Dedifferentiated amniotic fluid mesenchymal stem cell (primary cell): ENCODE measurements around the gene IL1RAPL1.

ENCODE experiments used
- DNase-seq: peaks from one replicate; pipeline ENCODE4 v3.0.0-alpha.2; 2016; ENCODE audit errors: extremely low spot score

Gene IL1RAPL1

DNA sequence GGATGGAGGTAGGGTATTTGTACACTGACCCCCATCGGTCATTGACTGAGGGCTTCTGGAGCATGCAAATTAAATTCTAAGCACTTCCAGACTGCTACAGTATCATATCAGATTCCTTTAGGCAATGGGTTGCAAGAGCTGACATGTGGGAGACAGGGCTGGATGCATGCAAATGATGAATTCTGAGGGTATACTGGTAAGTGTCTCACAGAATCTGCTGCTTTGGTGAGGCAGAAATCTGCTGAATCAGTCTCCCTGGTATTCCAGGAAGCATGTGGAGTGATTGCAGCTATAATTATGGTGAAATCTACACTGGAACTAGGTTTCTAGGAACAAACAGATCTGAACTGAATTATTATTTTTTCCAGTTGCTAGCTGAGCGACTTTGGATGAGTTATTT is 943.3 kb downstream of the IL1RAPL1 start:
- peak; percentile 60 for DNase-seq

DNA sequence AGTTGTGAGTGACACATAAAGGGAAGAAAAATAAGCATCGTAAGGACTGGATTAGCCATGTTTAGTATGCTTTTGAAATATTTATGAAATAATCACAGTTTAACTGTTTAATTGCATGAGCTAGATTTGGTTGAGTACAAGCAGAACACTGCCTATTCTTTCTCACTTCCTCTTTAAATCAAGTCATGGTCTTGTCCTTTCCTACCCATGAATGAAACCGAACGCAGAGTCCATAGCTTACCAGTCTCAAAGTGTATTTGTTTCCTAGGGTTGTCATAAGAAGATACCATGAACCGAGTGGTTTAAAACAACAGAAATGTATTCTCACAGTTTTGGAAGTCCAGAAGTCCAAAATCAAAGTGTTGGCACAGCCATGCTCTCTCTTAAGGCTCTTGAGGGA is 944.1 kb downstream of the IL1RAPL1 start:
- no peak for DNase-seq

DNA sequence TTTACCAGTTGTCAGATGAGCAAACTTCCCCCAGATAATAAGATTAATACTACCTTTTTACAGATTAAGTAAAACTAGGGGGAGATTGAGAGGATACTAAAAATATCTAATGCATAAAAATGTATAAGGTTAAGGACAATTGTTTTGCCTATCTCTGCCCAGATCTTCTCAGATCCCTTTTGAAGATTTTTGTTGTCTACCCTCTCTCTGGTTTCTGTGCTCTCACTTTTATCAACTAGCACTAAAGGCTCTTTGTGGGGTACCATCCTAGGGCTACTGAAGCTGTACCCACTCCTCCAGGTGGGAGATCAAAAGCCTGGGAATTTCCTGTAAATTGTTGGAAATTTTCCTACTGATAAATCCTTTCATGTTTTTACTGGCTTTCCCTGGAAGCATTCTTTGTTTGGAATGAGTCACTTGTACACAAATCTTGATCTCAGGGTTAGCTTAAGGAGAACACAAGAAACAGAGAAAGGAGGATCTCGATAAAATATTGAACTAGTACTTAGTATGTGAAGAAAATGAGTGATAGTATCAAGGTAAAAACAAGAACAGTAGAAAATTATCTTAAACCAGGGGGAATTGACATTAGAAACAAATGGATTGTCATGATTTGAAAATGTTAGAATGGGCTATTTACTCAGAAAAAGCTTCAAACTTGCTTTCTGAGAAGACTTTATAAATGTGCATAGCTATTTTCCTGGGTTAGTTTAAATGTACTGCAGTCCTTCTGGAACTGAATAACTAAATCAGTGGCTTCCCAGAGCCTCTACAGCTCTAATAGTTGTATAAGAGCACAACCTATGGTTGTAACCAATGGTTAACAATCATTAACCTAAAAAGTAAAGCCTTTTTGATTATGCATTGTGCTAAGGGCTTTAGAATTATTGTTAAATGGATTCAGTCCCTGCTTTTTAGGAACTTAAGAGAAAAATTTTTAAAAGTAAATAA is 948.2 kb downstream of the IL1RAPL1 start:
- no peak for DNase-seq

- DNase-seq, result no peak
Measured at GRCh38 chrX:29541038-29541437, 953.8 kb downstream of the IL1RAPL1 start.

DNA sequence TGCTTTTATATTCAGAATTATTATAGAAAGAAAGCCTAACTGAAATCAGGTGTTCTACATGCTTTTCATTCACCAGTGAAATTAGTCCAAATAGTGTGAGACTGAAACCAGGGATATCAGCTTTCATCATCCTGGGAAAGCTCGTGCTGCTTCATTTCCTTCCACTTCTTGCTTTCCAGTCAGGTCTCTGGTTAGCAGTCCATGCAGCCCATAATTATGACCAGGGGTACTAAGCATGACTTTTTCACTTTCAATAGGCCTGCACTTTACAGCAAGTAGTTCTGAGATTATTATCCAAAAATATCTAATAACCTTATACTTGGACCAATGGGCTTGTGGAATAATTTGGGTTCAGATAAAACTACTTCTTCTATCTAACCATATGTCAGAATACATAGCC is 954.9 kb downstream of the IL1RAPL1 start:
- DNase-seq, result no peak

- no peak for DNase-seq
Measured at GRCh38 chrX:29545878-29546277, 958.6 kb downstream of the IL1RAPL1 start.

GRCh38 chrX:29547877-29548276 is 960.6 kb downstream of the IL1RAPL1 start:
- DNase-seq, result no peak

DNA sequence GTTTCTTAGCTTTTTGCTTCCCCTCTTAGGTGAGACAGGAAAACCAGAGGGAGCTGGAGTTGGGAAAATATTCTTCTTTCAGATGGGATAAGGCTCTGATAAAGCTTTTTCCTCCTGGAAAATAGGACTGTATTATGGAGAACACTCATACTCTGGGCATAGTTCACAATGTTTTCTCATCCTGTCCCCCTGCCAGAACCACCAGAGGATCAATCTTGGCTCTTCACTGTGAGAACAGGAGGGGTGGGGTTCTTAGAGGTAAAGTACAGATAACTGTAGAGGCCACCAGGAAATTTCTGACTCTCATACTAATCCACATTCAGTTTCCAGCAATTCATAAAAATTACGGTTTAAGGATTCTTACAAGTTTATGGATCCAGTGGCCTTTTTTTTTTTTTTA is 966.3 kb downstream of the IL1RAPL1 start:
- no peak for DNase-seq

DNA sequence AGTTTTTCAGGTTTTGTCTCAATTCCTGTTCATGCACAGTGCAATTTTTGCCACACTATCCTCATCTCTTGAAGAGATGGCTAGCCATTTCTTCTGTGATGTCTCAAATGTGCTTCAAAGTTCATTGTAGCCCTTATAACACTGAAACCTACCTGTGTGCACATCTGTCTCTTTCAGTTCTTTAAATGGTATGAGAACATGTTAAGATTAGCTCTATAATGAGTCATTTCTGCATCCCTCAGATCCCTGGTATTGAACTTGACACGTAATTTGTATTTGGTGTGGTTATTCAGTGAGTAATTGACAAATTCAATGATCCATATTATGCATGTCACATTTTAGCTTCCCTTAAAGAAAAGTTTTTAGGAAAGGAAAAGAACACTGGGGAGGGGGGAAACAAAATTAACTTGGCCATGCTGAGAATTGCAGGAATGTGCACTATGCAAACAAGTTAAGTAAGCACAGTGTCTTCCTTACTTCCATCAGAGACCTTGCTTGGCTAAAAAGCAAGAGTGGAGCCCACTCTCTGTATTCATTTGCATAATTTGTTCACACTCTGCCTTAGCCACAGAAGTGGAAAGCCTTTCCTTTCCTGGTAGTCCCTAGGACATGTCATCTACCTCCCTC is 968.3 kb downstream of the IL1RAPL1 start:
- no peak for DNase-seq

DNA sequence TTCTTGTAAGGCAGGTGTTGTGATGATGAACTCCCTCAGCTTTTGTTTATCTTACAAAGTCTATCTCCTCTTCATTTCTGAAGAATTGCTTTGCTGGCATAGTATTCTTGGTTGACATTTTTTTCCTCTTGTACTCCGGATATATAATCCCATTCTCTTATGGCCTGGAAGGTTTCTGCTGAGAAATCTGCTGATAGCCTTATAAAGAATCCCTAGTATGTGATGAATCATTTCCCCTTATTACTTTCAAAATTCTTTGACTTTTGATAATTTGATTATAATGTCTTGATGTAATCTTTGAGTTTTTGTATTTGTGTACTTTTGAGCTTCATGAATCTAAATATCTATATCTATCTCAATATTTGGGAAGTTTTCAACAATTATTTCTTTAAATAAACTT is 972.8 kb downstream of the IL1RAPL1 start:
- DNase-seq, result no peak

DNA sequence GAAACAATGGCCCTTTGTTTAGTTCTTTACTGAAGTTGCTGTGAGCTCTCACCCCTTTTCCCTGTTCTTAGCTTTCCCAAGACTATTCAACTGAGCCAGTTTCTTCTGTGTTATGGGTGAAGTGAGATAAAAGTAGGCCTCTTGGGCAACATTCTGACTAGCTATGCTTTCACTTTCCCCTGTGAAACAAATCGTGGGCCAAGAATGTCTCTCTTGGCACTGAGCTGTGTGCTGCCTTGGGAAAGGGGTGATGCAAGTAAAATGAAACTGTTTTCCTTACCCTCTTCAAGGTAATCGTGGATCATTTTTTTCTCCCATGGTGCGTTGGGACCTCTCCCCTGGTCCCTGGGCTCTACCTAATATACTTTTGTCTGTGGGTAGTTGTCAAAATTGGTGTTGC is 974.2 kb downstream of the IL1RAPL1 start:
- DNase-seq, result no peak

- no peak for DNase-seq
Measured at GRCh38 chrX:29580560-29580959, 993.3 kb downstream of the IL1RAPL1 start.

GRCh38 chrX:29581223-29581622 is 994.0 kb downstream of the IL1RAPL1 start:
- no peak for DNase-seq

DNA sequence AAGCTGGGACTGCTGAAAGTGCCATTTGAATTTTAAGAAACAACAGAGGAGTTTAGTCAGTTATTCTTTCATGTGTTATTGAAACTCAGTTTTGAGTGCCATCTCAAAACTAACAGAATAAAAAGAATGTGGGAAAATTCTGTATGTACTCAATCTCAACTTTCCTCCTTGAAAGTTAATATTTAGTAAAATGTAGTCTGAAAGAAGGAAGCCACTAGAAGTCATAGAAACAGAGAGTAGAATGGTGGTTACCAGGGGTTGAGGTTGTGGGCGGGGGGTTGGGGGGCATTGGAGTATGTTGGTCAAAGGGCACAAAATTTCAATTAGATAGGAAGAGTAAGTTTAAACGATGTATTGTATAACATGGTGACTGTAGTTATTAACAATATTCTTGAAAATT is 999.9 kb downstream of the IL1RAPL1 start:
- DNase-seq, result no peak

DNA sequence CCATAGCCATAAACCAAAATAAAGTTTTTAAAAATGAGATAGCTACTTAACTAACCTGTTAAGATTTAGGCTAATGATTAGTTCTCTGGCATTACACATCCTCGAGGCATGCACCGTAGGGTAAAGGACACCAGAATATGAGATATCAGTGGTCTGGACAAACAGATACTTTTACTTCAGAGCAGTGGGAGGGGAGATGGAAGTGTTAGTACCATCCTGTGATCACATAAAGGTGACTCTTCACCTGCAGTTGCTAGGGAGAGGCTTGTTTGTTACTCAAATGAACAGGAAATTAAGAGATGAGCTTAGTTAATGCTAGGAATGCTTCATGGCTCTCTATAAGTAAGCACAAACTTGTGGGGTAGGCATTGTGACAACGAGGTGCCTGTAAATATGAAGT is 1003.7 kb downstream of the IL1RAPL1 start:
- no peak for DNase-seq

DNA sequence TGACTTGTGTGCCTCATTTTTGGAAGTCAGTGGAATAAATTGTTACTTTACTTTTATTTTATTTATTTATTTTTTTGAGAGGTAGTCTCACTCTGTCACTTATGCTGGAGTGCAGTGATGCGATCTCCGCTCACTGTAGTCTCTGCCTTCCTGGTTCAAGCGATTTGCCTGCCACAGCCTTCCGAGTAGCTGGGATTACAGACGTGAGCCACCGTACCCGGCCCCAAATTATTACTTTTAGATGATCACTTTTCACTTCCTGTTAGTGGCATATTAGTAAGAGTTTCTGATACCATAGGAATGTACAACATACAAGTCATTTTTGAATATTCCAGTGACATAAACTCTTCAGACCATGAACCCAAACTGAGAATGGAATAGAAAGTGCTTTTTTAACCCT is 1017.1 kb downstream of the IL1RAPL1 start:
- DNase-seq, result no peak

- no peak for DNase-seq
Measured at GRCh38 chrX:29617276-29617675, 1030.0 kb downstream of the IL1RAPL1 start.

DNA sequence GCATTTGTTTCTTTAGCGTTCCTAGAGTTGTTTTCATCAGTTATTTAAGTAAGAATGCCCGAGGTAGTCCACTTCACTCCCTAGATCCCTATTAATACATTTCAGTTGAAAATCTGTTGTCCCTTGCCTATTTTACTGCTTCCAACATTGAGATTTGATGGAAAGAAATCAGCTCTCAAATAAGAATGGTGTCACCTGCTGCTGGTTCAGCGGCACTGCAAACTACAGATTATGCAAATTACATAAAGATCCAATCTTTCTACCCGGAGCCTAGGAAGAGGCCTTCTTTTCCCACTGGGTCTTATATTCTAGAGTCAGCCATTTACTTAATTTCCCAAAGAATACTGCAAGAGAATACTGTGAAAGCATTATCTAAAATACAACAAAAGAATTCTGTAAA is 1030.5 kb downstream of the IL1RAPL1 start:
- no peak for DNase-seq

GRCh38 chrX:29627833-29628232 is 1040.6 kb downstream of the IL1RAPL1 start:
- DNase-seq, result no peak

- DNase-seq, result no peak
Measured at GRCh38 chrX:29634516-29634915, 1047.3 kb downstream of the IL1RAPL1 start.

- no peak for DNase-seq
Measured at GRCh38 chrX:29636331-29636730, 1049.1 kb downstream of the IL1RAPL1 start.

- DNase-seq, result no peak
Measured at GRCh38 chrX:29640106-29640505, 1052.9 kb downstream of the IL1RAPL1 start.

DNA sequence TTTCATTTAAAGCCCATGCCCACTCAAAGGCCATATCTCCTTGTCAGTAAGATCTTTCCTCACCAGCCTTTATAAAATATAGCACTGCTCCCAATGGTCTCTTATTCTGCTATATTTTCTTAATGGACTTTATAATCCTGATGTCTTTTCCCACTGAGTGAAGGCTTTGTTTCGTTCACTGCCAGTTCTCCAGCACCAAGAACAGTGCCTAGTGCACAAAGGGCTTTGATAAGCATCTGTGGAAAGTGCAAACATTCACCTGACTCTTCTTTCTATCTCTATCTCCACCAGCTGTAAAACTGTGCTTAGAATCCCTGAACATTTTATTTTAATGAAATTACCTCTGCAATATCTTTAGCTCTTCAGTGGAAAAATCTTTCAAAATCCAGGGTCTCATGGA is 1054.2 kb downstream of the IL1RAPL1 start:
- DNase-seq, result no peak
